Stimulated activated CD8-positive, alpha-beta memory T cell treated with anti-CD3 and anti-CD28 coated beads, Interleukin-12 subunit alpha, Interleukin-12 subunit beta, amount 100 ng/mL, for 4 hours (primary cell): ENCODE measurements around the gene NDUFA8.

Source experiments
- DNase-seq: peaks from one replicate; pipeline ENCODE4 v3.0.0-alpha.2; 2020; ENCODE audit warnings: low read depth

Gene NDUFA8

DNA sequence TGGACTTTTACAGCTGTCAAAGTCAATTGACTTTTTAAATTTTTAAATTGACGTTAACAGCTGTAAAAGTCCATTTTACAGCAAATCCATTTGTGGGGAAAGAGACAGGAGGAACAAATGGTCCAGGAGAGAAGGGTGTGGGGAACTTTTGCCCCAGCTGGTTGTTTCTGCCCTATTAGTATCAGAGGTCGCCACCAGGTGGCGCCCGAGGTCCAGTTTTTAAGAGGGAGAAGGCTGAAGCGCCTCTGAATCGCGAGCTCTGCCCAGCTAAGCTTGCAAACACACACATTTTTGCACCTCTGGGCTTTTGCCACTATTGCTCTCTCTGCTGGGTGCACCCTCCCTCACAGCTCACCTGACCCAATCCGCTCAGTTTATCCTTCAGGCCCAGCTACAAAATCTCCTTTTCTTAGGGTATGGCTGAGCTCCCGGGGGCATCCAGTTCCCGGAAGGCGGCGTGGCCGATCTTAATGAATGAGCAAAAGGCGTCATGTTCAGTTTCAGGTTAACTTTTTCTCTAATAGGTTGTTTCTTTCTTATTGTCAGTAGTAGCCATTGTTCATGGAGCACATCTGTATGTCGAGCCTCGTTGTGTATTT is 60.2 kb downstream of the NDUFA8 start:
- DNase-seq, result peak; percentile 51

DNA sequence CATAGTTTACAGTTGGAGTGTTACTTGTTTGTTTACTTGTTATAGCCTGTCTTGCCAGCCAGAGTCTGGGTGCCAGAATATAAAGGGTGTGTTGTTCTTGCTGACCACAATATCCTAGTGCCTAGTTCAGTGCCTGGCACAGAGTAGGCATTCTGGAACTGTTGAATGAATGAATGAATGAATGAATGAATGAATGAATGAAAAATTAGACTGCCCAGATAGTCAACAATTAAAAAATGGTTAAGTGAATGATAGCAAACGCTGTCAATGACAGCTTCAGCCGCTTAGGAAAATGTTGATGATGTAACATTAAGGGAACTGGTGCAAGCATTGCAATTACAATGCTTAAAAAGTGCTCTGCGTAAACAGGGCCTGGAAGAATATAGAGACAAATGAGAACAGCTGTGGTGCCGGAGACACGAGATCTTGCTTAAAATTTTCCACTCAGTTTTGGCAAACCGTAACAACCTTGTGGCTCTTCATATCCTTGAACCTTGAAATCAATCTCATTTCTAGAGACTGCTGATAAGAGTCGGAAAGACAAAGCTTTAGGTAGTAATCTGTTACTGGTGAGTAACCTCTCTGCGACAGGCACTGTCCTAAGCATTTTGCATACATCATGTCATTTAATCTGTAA is 61.8 kb downstream of the NDUFA8 start:
- DNase-seq, result no peak

DNA sequence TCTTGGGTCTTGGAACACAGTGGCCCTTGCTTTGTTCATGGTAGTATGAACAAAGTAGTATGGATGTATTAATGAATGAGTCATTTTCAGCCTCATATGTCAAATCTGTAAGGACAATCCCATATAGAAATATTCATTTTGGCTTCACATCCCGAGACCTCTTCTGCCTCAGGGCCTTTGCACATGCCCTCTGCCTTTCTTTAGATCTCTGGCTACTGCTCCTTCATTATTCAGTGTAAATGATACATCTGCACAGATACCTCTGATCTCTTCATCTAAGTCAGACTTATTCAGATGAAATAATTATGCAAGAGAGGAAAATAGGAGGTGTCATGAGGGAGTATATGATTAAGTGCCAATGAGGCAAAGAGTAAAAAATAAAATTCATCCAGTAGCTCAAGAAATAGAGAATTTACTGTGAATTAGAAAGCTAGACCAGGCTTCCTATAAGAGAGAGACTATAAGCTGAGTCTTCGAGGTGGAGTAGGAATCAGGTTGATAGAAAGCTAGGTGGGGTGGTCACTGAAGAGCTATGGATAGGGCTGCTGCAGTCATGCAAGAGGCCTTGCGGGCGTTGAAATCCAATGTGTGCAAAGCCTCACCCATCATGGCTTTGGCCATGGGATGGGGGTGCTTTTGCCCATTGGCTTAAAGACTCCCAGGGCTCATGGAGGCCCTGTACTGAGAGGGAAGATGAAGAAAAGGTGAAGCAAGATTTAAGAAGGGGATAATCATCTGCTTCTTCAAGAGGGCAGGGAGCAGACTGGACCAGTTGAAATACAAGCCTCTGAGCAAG is 62.8 kb downstream of the NDUFA8 start:
- DNase-seq, result no peak

DNA sequence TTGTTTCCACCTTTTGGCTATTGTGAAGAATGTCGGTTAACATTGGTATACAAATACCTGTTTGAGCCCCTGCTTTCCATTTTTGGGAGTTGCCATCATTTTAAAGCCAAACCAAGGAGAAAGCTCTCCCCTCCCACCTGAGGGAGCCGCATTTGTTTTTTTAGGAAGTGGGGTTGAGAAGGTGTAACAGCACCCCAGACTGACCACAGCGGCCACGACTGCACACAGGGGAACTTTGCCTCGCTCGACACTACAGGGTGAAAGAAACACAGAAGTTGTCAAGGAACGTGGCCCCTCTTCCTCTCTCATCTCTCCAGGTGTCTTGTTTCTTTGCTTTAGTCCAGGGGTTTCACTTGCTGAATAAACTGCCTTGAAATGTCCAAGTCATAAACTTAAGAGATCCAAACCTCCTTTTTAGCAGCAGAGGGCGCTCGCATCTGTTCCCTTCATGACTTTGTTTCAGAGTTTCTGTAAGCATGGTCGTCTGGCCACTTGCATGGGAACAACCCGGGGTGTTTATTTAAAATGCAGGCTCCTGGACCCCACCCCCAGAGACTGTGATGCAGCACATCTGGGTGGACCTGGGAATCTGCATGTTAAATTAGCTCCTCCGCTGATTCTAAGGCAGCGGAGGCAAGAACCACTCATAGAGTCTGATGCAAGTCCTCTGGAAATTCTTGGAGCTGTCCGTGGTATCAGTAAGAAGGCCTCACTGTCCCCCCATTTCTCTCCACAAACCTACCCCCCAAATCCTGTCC is 64.4 kb downstream of the NDUFA8 start:
- peak; percentile 8 for DNase-seq
